Small intestine (tissue), 7 donors: ENCODE measurements around the gene SERPINF2. TPM values are rescaled to one million over a fixed set of nuclear protein-coding genes. Genes with fewer than 3 reads are reported as not detected.
A peak's percentile ranks its signal among the peaks of the same experiment; 100 is the strongest.

Experiments
- DNase-seq, 2 donors: peaks; one replicate each; pipeline versions ENCODE4 v3.0.0 to v3.0.0-alpha.2; 2013
- FAIRE-seq: peaks from 2 replicates; lab custom pipeline; 2012; peaks lifted over from hg19 to GRCh38; lab: Jason Lieb, UNC
- H3K27ac ChIP-seq, 3 donors: one replicate each; pipeline ENCODE4 v1.5.1; 2013; ENCODE audit warnings: low read length in 2 of 3, mild to moderate bottlenecking in 2 of 3, control low read depth in 1 of 3, inconsistent platforms in 1 of 3, low read depth in 1 of 3, moderate library complexity in 1 of 3
- H3K27me3 ChIP-seq, 3 donors: one replicate each; pipeline ENCODE4 v1.6.1; 2013; ENCODE audit warnings: low read length in 3 of 3, inconsistent platforms in 1 of 3; ENCODE audit not compliant: control insufficient read depth in 3 of 3, insufficient read depth in 3 of 3
- H3K36me3 ChIP-seq, 3 donors: one replicate each; pipeline ENCODE4 v1.6.1; 2013; ENCODE audit warnings: low read length in 3 of 3, inconsistent platforms in 1 of 3, low read depth in 1 of 3, mild to moderate bottlenecking in 1 of 3, moderate library complexity in 1 of 3; ENCODE audit not compliant: control insufficient read depth in 3 of 3, insufficient read depth in 2 of 3
- H3K4me1 ChIP-seq, 3 donors: one replicate each; pipeline ENCODE4 v1.6.1; 2013; ENCODE audit warnings: low read length in 2 of 3, inconsistent platforms in 1 of 3, low read depth in 1 of 3, mild to moderate bottlenecking in 1 of 3, moderate library complexity in 1 of 3; ENCODE audit not compliant: control insufficient read depth in 3 of 3, insufficient read depth in 2 of 3
- H3K4me3 ChIP-seq, 3 donors: one replicate each; pipeline ENCODE4 v1.5.1; 2013; ENCODE audit warnings: low read length in 3 of 3, control low read depth in 1 of 3, inconsistent platforms in 1 of 3, low read depth in 1 of 3, mild to moderate bottlenecking in 1 of 3, moderate library complexity in 1 of 3
- H3K9me3 ChIP-seq, 2 donors: one replicate each; pipeline ENCODE4 v1.6.1; 2013; ENCODE audit warnings: low read depth in 1 of 2, low read length in 1 of 2; ENCODE audit not compliant: control insufficient read depth in 2 of 2, insufficient read depth in 1 of 2
- WGBS, 3 donors: extraction: QIAGEN DNeasy Blood & Tissue Kit; methylation state at CpG; one replicate each; pipeline ENCODE4 v1.1.7; 2013; 5-methylcytosine and 5-hydroxymethylcytosine counted together
- polyA plus RNA-seq, 4 donors: library from polyadenylated mRNA; stranded (reverse) in 3 of 4; unstranded in 1 of 4; fragments of 200-250 nt in 3 of 4; fragments of 120-200 nt in 1 of 4; gene quantifications; one replicate each; pipeline versions ENCODE4 v1.2.1 to v1.2.3, GENCODE V29; 2013
- donor health status: healthy with polysubstance abuse.
- donor health status: control.
- donor health status: control.
- donor health status: Bipolar disorder and iron deficiency.
- donor health status: healthy.

SERPINF2 gene
- polyA plus RNA-seq, 4 donors = 0.89 to 29.9 (median 3.1) TPM

GRCh38 chr17:1713878-1714426 lies 28.7 kb upstream of the SERPINF2 start:
- peaks cover 0 to 2% (median 0%) of the 10 kb centered on the region in 3 donors for H3K27me3 ChIP-seq
- no peak for FAIRE-seq
- peak; percentile 81 to 82 for DNase-seq
- H3K36me3 ChIP-seq = peaks cover 0 to 27% (median 5%) of the 10 kb centered on the region in 3 donors
- peak overlapping the region in 2 of 3 donors; percentile 73 to 75 for H3K4me3 ChIP-seq
- H3K4me1 ChIP-seq = peaks cover 0 to 48% (median 4%) of the 10 kb centered on the region in 3 donors
- H3K27ac ChIP-seq = peak overlapping the region; percentile 87 to 97 (median 92)
- H3K9me3 ChIP-seq = no peaks in the 10 kb centered on the region
- 3 to 23% (median 16%) methylated on average over 11 of the region's 11 CpGs for WGBS, 3 donors

- H3K27ac ChIP-seq = peak overlapping the region; percentile 97 to 99 (median 98)
- 6 to 17% (median 12%) methylated on average over 15 to 19 of the region's 19 CpGs for WGBS, 3 donors
- peaks cover 0 to 44% (median 4%) of the 10 kb centered on the region in 3 donors for H3K4me1 ChIP-seq
- H3K9me3 ChIP-seq = no peaks in the 10 kb centered on the region
- H3K36me3 ChIP-seq = peaks cover 0 to 27% (median 5%) of the 10 kb centered on the region in 3 donors
- no peak for FAIRE-seq
- peak overlapping the region; percentile 73 to 89 (median 75) for H3K4me3 ChIP-seq
- no peaks in the 10 kb centered on the region for H3K27me3 ChIP-seq
- DNase-seq = peak; percentile 98 to 99
Observed at GRCh38 chr17:1714427-1714979, 28.2 kb upstream of the SERPINF2 start.

- peaks cover 0 to 27% (median 5%) of the 10 kb centered on the region in 3 donors for H3K36me3 ChIP-seq
- H3K9me3 ChIP-seq = no peaks in the 10 kb centered on the region
- whole genome bisulfite sequencing, 3 donors = 1 to 6% (median 3%) methylated on average over 16 to 32 of the region's 32 CpGs
- H3K4me3 ChIP-seq = peak overlapping the region; percentile 73 to 89 (median 75)
- H3K27me3 ChIP-seq = no peaks in the 10 kb centered on the region
- H3K27ac ChIP-seq = peak overlapping the region; percentile 97 to 99 (median 98)
- FAIRE-seq (no peak), DNase-seq (peak; percentile 89 to 90)
- peaks cover 0 to 42% (median 4%) of the 10 kb centered on the region in 3 donors for H3K4me1 ChIP-seq
Observed at GRCh38 chr17:1714980-1715802, 27.5 kb upstream of the SERPINF2 start.

DNA sequence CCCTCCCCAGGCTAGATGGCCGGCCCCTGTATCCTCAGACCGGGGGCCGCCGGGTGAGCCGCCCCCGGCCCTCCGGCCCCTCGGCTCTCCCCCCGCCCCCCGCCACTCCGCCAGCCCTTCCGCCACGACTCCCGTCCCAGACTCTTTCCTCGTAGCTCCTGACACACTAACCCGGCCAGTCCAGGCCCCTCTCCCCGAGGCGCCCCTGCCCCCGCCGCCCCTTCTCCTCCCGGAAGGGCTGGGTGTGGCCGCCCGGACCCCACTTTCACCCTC lies 26.9 kb upstream of the SERPINF2 start:
- DNase-seq = no peak
- H3K9me3 ChIP-seq = no peaks in the 10 kb centered on the region
- no peak for FAIRE-seq
- WGBS, 3 donors = 0 to 1% (median 0%) methylated on average over 3 to 23 of the region's 23 CpGs
- no peaks in the 10 kb centered on the region for H3K27me3 ChIP-seq
- peak overlapping the region; percentile 97 to 99 (median 98) for H3K27ac ChIP-seq
- peak overlapping the region; percentile 73 to 89 (median 75) for H3K4me3 ChIP-seq
- peaks cover 0 to 39% (median 4%) of the 10 kb centered on the region in 3 donors for H3K4me1 ChIP-seq
- peaks cover 0 to 27% (median 5%) of the 10 kb centered on the region in 3 donors for H3K36me3 ChIP-seq

- Histone ChIP-seq H3K27me3 (no peaks in the 10 kb centered on the region), H3K36me3 (peaks cover 0 to 23% (median 5%) of the 10 kb centered on the region in 3 donors), H3K4me3 (peak overlapping the region; percentile 73 to 89 (median 76)), H3K9me3 (no peaks in the 10 kb centered on the region), H3K27ac (peak overlapping the region; percentile 98 to 99 (median 99)), H3K4me1 (peaks cover 0 to 34% (median 2%) of the 10 kb centered on the region in 3 donors)
- FAIRE-seq (peak; percentile 47), DNase-seq (peak; percentile 100)
- WGBS, 3 donors = 0% methylated on average over 61 to 70 of the region's 70 CpGs
Observed at GRCh38 chr17:1716076-1716911, 26.4 kb upstream of the SERPINF2 start.

DNA sequence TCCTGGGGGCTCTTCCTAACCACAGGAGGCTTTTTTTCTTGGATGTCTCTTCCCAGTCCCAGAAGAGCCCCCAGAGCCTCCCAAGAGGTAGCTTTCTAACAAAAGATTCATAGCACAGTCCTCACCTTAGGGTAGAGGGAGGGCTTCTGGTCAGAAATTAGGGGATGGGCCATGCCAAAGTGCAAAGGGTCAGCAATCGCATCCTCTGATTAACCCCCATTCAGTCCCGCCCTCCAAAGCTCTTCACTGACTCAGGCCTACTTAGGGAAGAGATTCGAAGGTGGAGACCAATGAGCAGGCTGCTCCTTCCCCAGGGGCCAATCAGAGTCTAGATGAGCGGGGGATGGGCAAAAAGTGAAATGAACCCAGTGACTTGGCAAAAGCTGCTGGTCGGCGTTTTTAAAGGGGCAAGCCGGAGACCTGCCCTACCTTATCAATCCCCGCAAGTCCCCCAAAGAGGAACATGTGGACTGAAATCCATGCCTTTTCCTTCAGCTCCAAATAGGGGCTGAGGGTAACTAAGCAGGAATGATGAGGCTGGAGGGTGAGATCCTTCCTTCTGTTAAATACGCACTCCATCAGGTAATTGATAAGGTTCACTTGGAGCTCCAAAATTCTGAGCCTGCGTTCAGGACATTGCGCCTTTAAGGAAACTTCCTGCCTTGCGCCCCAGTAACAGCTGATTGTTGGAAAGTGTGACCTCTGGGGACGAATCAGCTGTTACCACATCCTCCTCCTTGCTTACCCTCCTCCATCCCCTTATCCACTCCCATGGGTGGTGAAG lies 25.6 kb upstream of the SERPINF2 start:
- peak overlapping the region; percentile 51 to 76 (median 62) for H3K4me3 ChIP-seq
- DNase-seq (peak; percentile 96 to 99), FAIRE-seq (peak; percentile 57)
- no peaks in the 10 kb centered on the region for H3K9me3 ChIP-seq
- H3K36me3 ChIP-seq = peaks cover 0 to 22% (median 5%) of the 10 kb centered on the region in 3 donors
- peak overlapping the region; percentile 95 to 99 (median 99) for H3K27ac ChIP-seq
- WGBS, 3 donors = 0 to 1% (median 0%) methylated on average over 13 of the region's 13 CpGs
- no peaks in the 10 kb centered on the region for H3K27me3 ChIP-seq
- H3K4me1 ChIP-seq = peaks cover 0 to 34% (median 2%) of the 10 kb centered on the region in 3 donors

- Histone ChIP-seq H3K36me3 (peaks cover 0 to 8% (median 0%) of the 10 kb centered on the region in 3 donors), H3K27ac (peak overlapping the region in 1 of 3 donors; percentile 99), H3K9me3 (no peaks in the 10 kb centered on the region), H3K27me3 (no peaks in the 10 kb centered on the region), H3K4me3 (no peak overlapping the region), H3K4me1 (peaks cover 0 to 26% (median 2%) of the 10 kb centered on the region in 3 donors)
- FAIRE-seq (no peak), DNase-seq (no peak)
- 77 to 81% (median 79%) methylated on average over 19 of the region's 19 CpGs for WGBS, 3 donors
Observed at GRCh38 chr17:1718362-1719165, 24.1 kb upstream of the SERPINF2 start.
